ENCODE results near the gene SEMA6C.

- no peak for TF ChIP-seq CTCF (IDR thresholded peaks at IDR 0.05; ENCODE audit: low read depth, low read length, missing input control)
- TF ChIP-seq RXRA (IDR thresholded peaks at IDR 0.05): no peak
- no peak for TF ChIP-seq RAD21 (IDR thresholded peaks at IDR 0.05)
- no peak for TF ChIP-seq TAF1 (conservative IDR thresholded peaks at IDR 0.05)
- TF ChIP-seq SP1 (IDR thresholded peaks at IDR 0.05): no peak
These were observed 13.2 kb downstream of the SEMA6C start for GRCh38 chr1:151133018-151133806.

All from liver (tissue), 3 donors.